K562 (cell line): Measurements from ENCODE around the gene CNNM3. TPM values are rescaled to one million over a fixed set of nuclear protein-coding genes. Genes with fewer than 3 reads are reported as not detected.
A peak's percentile ranks its signal among the peaks of the same experiment; 100 is the strongest.

Experiments used
- ATAC-seq: fragments of 200-7000 bp; cut with Tn5 transposase; 3 replicates; pipeline ENCODE4 v1.9.1; 2020; ENCODE audit warnings: moderate library complexity
- BruUV-seq: library from RNA; stranded (reverse); fragments of 400-500 nt; replicated peaks from 2 replicates; lab custom pipeline; 2021; lab: Mats Ljungman, UMichigan
- CTCF ChIA-PET: fragments of 300-600 bp; formaldehyde crosslinking; extraction: SDS; loops from one replicate; lab custom pipeline; 2021; ENCODE audit warnings: low intra/inter-chr PET ratio; lab: Yijun Ruan, JAX
- POLR2A ChIA-PET: fragments of 300-600, 350-650 bp; sonication (Branson Sonifier 250); formaldehyde crosslinking; extraction: SDS; loops from one replicate; lab custom pipeline; 2021; ENCODE audit warnings: antibody characterized with exemption, inconsistent platforms; lab: Yijun Ruan, JAX
- DNase-seq, 4 experiments: peaks; one replicate each; pipeline versions ENCODE4 v3.0.0 to v3.0.0-alpha.2; 2011 to 2018; ENCODE audit warnings: low spot score in 3 of 4, mixed read lengths in 3 of 4; ENCODE audit errors: extremely low read depth in 1 of 4
- FAIRE-seq: peaks from 2 replicates; lab custom pipeline; 2011; peaks lifted over from hg19 to GRCh38; lab: Jason Lieb, UNC
- H2AFZ ChIP-seq: 2 replicates; pipeline ENCODE4 v1.6.0; 2011; ENCODE audit warnings: low read depth, low read length, control low read depth, inconsistent platforms
- H3K27ac ChIP-seq: fragments of 200-600 bp; 3 replicates; pipeline ENCODE4 v1.8.0; 2011; ENCODE audit warnings: low read depth, mild to moderate bottlenecking, control low read depth, inconsistent platforms, low read length, moderate library complexity, mixed read lengths; ENCODE audit errors: extremely low read depth
- H3K27me3 ChIP-seq, 2 experiments: fragments of 300-600 bp in 1 of 2; 2 replicates in 1 of 2; 3 replicates in 1 of 2; pipeline versions ENCODE4 v1.6.0 to v1.8.0; 2011; ENCODE audit warnings: inconsistent platforms in 2 of 2, low read length in 2 of 2, mild to moderate bottlenecking in 1 of 2, mixed read lengths in 1 of 2, moderate library complexity in 1 of 2; ENCODE audit not compliant: control insufficient read depth in 2 of 2, insufficient read depth in 2 of 2
- H3K36me3 ChIP-seq: fragments of 300-600 bp; 3 replicates; pipeline ENCODE4 v1.8.0; 2011; ENCODE audit warnings: mild to moderate bottlenecking, low read length, inconsistent platforms; ENCODE audit not compliant: control insufficient read depth, insufficient read depth
- H3K4me1 ChIP-seq, 2 experiments: fragments of 200-600 bp in 1 of 2; replicated peaks in 1 of 2; 2 replicates in 1 of 2; 3 replicates in 1 of 2; pipeline versions ENCODE4 v1.5.1 to v1.8.0; 2011; ENCODE audit warnings: inconsistent platforms in 2 of 2, low read length in 2 of 2, mild to moderate bottlenecking in 1 of 2, mixed read lengths in 1 of 2, moderate library complexity in 1 of 2; ENCODE audit not compliant: control insufficient read depth in 2 of 2, insufficient read depth in 2 of 2
- H3K4me2 ChIP-seq: 2 replicates; pipeline ENCODE4 v1.6.1; 2011; ENCODE audit warnings: low read length, control low read depth, inconsistent platforms, mixed read lengths; ENCODE audit not compliant: insufficient read depth
- H3K4me3 ChIP-seq: fragments of 200-600 bp; sonication (generic), shearing (Covaris generic); 2 replicates; pipeline ENCODE4 v1.5.1; 2016; ENCODE audit warnings: control low read depth, inconsistent platforms
- H3K79me2 ChIP-seq: fragments of 200-600 bp; 3 replicates; pipeline ENCODE4 v1.8.0; 2011; ENCODE audit warnings: low read length, inconsistent platforms; ENCODE audit not compliant: control insufficient read depth, insufficient read depth
- H3K9ac ChIP-seq, 2 experiments: 2 replicates each; pipeline versions ENCODE4 v1.6.0 to v1.6.1; 2011; ENCODE audit warnings: low read depth in 2 of 2, low read length in 2 of 2, control low read depth in 1 of 2, inconsistent platforms in 1 of 2, mild to moderate bottlenecking in 1 of 2, mixed read lengths in 1 of 2; ENCODE audit not compliant: insufficient read depth in 1 of 2
- H3K9me1 ChIP-seq: one replicate; pipeline ENCODE4 v1.6.0; 2011; ENCODE audit warnings: inconsistent platforms, mild to moderate bottlenecking, low read length, moderate library complexity; ENCODE audit not compliant: control insufficient read depth, insufficient read depth
- H3K9me3 ChIP-seq: replicated peaks from 2 replicates; pipeline ENCODE4 v1.5.1; 2011; ENCODE audit warnings: low read depth, low read length, inconsistent platforms; ENCODE audit not compliant: control insufficient read depth, insufficient read depth
- H4K20me1 ChIP-seq: replicated peaks from 2 replicates; pipeline ENCODE4 v1.6.1; 2011; ENCODE audit warnings: low read length, inconsistent platforms, mixed read lengths; ENCODE audit not compliant: control insufficient read depth, insufficient read depth
- CAMTA2 ChIP-seq: fragments of 250-450 bp; sonication (Bioruptor Pico); conservative IDR thresholded peaks from 2 replicates; pipeline ENCODE4 v1.5.1; 2022
- GATA2 ChIP-seq: sonication (generic); formaldehyde crosslinking; IDR thresholded peaks from 2 replicates; pipeline ENCODE4 v1.4.0; 2020; ENCODE audit warnings: mild to moderate bottlenecking, missing genetic modification reagents
- HMG20B ChIP-seq: fragments of 250-450 bp; sonication (Bioruptor Pico); IDR thresholded peaks from 2 replicates; pipeline ENCODE4 v1.5.0; 2021; ENCODE audit warnings: mild to moderate bottlenecking
- HMGN3 ChIP-seq: IDR thresholded peaks from 2 replicates; pipeline ENCODE4 v1.6.1; 2011; ENCODE audit warnings: borderline replicate concordance, low read depth, mild to moderate bottlenecking, mixed read lengths, low read length; ENCODE audit not compliant: insufficient read length; ENCODE audit errors: extremely low read depth
- MAZ ChIP-seq, 2 experiments: fragments of 450-650 bp in 1 of 2; sonication (generic) in 1 of 2; formaldehyde crosslinking; IDR thresholded peaks in 1 of 2; conservative IDR thresholded peaks in 1 of 2; 2 replicates each; pipeline versions ENCODE4 v1.4.0 to v1.5.0; 2020; ENCODE audit warnings: mild to moderate bottlenecking in 1 of 2, missing genetic modification reagents in 1 of 2
- MYBL2 ChIP-seq, 2 experiments: fragments of 450-650 bp in 1 of 2; sonication (generic) in 1 of 2; formaldehyde crosslinking in 1 of 2; IDR thresholded peaks; 2 replicates each; pipeline versions ENCODE4 v1.6.1 to v1.8.1; 2017 to 2022; ENCODE audit warnings: borderline replicate concordance in 1 of 2, inconsistent platforms in 1 of 2, low read depth in 1 of 2, mild to moderate bottlenecking in 1 of 2, missing genetic modification reagents in 1 of 2, moderate library complexity in 1 of 2
- PRPF4 ChIP-seq: fragments of 200-400 bp; formaldehyde crosslinking; IDR thresholded peaks from one replicate; pipeline ENCODE4 v1.6.1; 2017; ENCODE audit warnings: low read length, low read depth, mild to moderate bottlenecking; ENCODE audit not compliant: insufficient read depth, poor library complexity, severe bottlenecking
- RBFOX2 ChIP-seq: fragments of 200-400 bp; formaldehyde crosslinking; IDR thresholded peaks from 2 replicates; pipeline ENCODE4 v1.6.1; 2017; ENCODE audit warnings: low read depth, mild to moderate bottlenecking, low read length, moderate library complexity
- ZFP1 ChIP-seq: fragments of 450-650 bp; formaldehyde crosslinking; IDR thresholded peaks from 2 replicates; pipeline ENCODE4 v1.4.0; 2020; ENCODE audit warnings: mild to moderate bottlenecking, mixed read lengths
- ZNF224 ChIP-seq: sonication (generic); formaldehyde crosslinking; IDR thresholded peaks from 2 replicates; pipeline ENCODE4 v1.8.0; 2022; ENCODE audit warnings: mild to moderate bottlenecking, missing genetic modification reagents
- ZNF263 ChIP-seq: sonication (generic); formaldehyde crosslinking; IDR thresholded peaks from 2 replicates; pipeline ENCODE4 v1.8.0; 2022; ENCODE audit warnings: mild to moderate bottlenecking, missing genetic modification reagents, borderline replicate concordance
- ZNF592 ChIP-seq: fragments of 450-650 bp; IDR thresholded peaks from 2 replicates; pipeline ENCODE4 v1.6.1; 2017; ENCODE audit warnings: antibody characterized with exemption, mild to moderate bottlenecking
- ZNF717 ChIP-seq: fragments of 250-450 bp; sonication (Bioruptor Pico); IDR thresholded peaks from 2 replicates; pipeline ENCODE4 v1.5.0; 2021
- WGBS: fragments of 100-300 bp; shearing (Covaris generic); methylation state at CpG from one replicate; pipeline ENCODE4 v1.1.6; 2016; ENCODE audit warnings: low coverage, mixed read lengths; ENCODE audit not compliant: insufficient coverage; ENCODE audit errors: missing lambda C conversion rate; 5-methylcytosine and 5-hydroxymethylcytosine counted together
- in situ Hi-C: fragments of 300-500 bp; cut with MboI; formaldehyde crosslinking; loops from 4 replicates; pipeline ENCODE4 v1.15.0; 2018; ENCODE audit warnings: inconsistent platforms, mixed read lengths
- intact Hi-C: fragments of 100-400 bp; cut with micrococcal nuclease; formaldehyde crosslinking; loops from 2 replicates; pipeline ENCODE4 v1.14.2; 2022
- polyA plus RNA-seq, 8 experiments: library from polyadenylated mRNA; depleted of rRNA in 4 of 8; stranded (reverse) in 5 of 8; unstranded in 3 of 8; fragments of >200 nt; fragmentation: Nextera tagmentation in 2 of 8; fragmentation: Illumina TruSeq in 1 of 8; extraction: Ambion mirVana in 2 of 8; extraction: Trizol in 1 of 8; gene quantifications; 2 replicates each; pipeline versions ENCODE4 v1.2.1 to v1.2.3, GENCODE V29; 2011 to 2014; ENCODE audit warnings: inconsistent platforms in 1 of 8, missing spikeins in 1 of 8
- total RNA-seq, 7 experiments: library from RNA; depleted of rRNA in 6 of 7; stranded (reverse); fragments of >200 nt in 6 of 7; fragmentation: Illumina TruSeq in 2 of 7; extraction: Trizol in 2 of 7; gene quantifications; 2 replicates each; pipeline versions ENCODE4 v1.2.1 to v1.2.3, GENCODE V29; 2011 to 2021; ENCODE audit warnings: low replicate concordance in 1 of 7
- TF ChIP-seq, protein P1 (sequence below), 3 experiments: fragments of 200-800 bp in 1 of 3; sonication (Bioruptor generic) in 1 of 3; sonication (generic) in 1 of 3; formaldehyde crosslinking in 1 of 3; IDR thresholded peaks; 2 replicates each; pipeline versions ENCODE4 v1.6.1 to v1.8.0; 2016 to 2022; ENCODE audit warnings: mild to moderate bottlenecking in 2 of 3, missing compliant biosample characterization in 2 of 3, missing genetic modification characterization in 2 of 3, missing genetic modification reagents in 1 of 3

The CNNM3 gene
- total and polyA plus RNA-seq, 9 of the 15 experiments (the other 6 are each of a cell fraction or from before 2014, with no cell fraction given), result 1.4 to 16.9 (median 6.5) TPM

DNA sequence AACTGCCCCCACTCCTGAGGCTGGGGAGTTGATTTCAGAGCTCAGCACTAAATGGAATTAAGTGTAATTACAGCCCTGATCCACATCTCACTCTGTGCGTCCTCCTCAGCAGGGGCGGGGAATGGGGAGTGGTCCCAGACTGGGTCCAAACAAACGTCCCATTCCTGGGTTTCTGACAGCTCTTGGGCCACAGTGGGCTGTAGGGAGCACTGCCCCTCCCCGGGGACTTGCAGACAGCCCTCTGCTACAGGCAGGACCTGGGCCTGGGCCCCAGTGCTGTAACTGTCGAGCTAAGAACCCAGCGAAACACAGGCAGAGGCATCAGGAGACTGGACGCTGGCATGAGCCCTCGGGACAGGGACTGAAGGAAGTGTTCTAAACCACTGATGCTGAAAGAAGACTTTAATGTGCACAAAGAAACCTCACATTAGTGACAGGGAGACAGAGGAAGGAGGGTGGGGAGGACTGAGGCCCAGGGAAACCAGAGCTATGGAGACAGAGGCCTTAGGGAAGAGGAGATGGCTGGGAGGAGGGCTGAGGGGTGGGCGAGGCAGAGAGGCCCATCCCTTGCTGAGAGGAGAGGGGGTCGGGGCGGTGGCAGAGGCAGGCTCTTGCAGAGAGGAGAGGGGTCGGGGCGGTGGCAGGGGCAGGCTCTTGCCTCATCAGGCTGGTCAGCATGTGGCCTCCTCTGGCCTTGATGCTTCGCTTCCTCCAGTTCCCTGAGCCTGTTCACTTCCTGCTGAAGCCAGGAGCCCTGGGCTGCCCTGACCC lies 59.6 kb downstream of the CNNM3 start:
- TSS peak; percentile 67 for BruUV-seq
- ATAC-seq (peak; percentile 13), DNase-seq (no peak), FAIRE-seq (peak; percentile 29)
- intact Hi-C loops (no loop called here), in situ Hi-C loops (no loop called here)
- Histone ChIP-seq H3K27me3 (no peaks in the 10 kb centered on the region), H3K9me3 (no peaks in the 10 kb centered on the region), H3K79me2 (peaks cover 21% of the 10 kb centered on the region), H2AFZ (no peak overlapping the region), H3K27ac (peak overlapping the region; percentile 30; the same call in 1 of the 3 replicates), H3K4me3 (no peak overlapping the region), H4K20me1 (no peaks in the 10 kb centered on the region), H3K4me1 (peaks cover 42 to 91% of the 10 kb centered on the region in 2 experiments), H3K9ac (peak overlapping the region in 1 of 2 experiments; percentile 85; a peak in 2 of 4 replicates), H3K9me1 (peaks cover 4% of the 10 kb centered on the region), H3K36me3 (peaks cover 15% of the 10 kb centered on the region; the same call in 2 of the 3 replicates), H3K4me2 (no peak overlapping the region)
- WGBS, result 52% methylated on average over 8 of the region's 14 CpGs
- POLR2A ChIA-PET, result interaction anchor here (0.7 to 11.3 kb wide), 10 partner anchors 9 to 147 kb away, joined by 3 to 112 read pairs (median 4); partner anchors contain the start of gene ANKRD39
- CTCF ChIA-PET, result no interaction called here
- peak; percentile 70 for TF ChIP-seq HMGN3
- no peak for TF ChIP-seq HMG20B (CRISPR knock-in tag)
- TF ChIP-seq GATA2, result 0 out of 2 replicates have a peak, but pooled peaks have one; percentile 13
- TF ChIP-seq ZFP1, result 0 out of 2 replicates have a peak, but pooled peaks have one; percentile 4
- TF ChIP-seq ZNF717, result 0 out of 2 replicates have a peak, but pooled peaks have one; percentile 37
- peak; percentile 89 for TF ChIP-seq ZNF263 (CRISPR knock-in tag)
- peak; percentile 35; the same call in 1 of the 2 replicates for TF ChIP-seq RBFOX2
- TF ChIP-seq MAZ (CRISPR knock-in tag; conservative IDR thresholded peaks at IDR 0.05 in 1 of 2, IDR thresholded peaks at IDR 0.05 in 1 of 2), result 0 out of 4 replicates have a peak, but pooled peaks of 1 of the 2 experiments have one; percentile 26
- TF ChIP-seq PRPF4, result no peak
- TF ChIP-seq ZNF224 (CRISPR knock-in tag), result 0 out of 2 replicates have a peak, but pooled peaks have one; percentile 13
- TF ChIP-seq, protein P1, sequence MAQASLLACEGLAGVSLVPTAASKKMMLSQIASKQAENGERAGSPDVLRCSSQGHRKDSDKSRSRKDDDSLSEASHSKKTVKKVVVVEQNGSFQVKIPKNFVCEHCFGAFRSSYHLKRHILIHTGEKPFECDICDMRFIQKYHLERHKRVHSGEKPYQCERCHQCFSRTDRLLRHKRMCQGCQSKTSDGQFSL (CRISPR knock-in tag; IDR thresholded peaks at IDR 0.05), result 0 out of 2 replicates have a peak, but pooled peaks have one; percentile 56
- TF ChIP-seq, protein P1 (tag; IDR thresholded peaks at IDR 0.05), result no peak
- TF ChIP-seq ZNF592, result no peak
- no peak; the same call in 1 of the 2 replicates for TF ChIP-seq CAMTA2 (CRISPR knock-in tag)
- TF ChIP-seq MYBL2 (IDR thresholded peaks at IDR 0.05; ENCODE audit: low read depth), result no peak
- no peak; the same call in 1 of the 2 replicates for TF ChIP-seq MYBL2 (CRISPR knock-in tag; IDR thresholded peaks at IDR 0.05; ENCODE audit: borderline replicate concordance)
